ENCODE measurements around the gene PPP1R3D.

The PPP1R3D gene

DNA sequence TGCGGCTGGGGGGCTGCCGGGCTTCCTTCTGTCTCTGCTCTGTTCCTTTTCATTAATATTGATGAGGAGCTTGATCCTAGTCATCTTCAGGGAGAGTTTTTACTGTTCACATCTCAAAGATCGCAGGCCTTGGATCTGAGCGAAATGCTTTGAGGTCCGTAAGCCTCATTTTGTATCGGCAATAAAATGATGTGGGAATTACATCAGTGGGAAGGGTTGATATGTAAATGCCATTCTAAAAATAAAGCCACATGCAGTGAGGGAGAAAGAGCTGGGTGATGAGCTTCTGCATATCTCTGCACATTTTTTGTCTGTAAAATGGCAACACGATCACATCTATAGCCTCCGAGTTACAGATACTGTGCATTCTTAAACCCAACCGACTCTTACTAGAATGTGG lies 43.0 kb upstream of the PPP1R3D start:
- TF ChIP-seq ESRRG (CRISPR knock-in tag; IDR thresholded peaks at IDR 0.05) (no peak), TCF4 (CRISPR knock-in tag; IDR thresholded peaks at IDR 0.05; ENCODE audit: borderline replicate concordance) (no peak), ZNF8 (CRISPR knock-in tag; IDR thresholded peaks at IDR 0.05) (no peak), TOX (CRISPR knock-in tag; IDR thresholded peaks at IDR 0.05; ENCODE audit: borderline replicate concordance) (no peak), OSR1 (CRISPR knock-in tag; IDR thresholded peaks at IDR 0.05) (no peak), ZFP3 (CRISPR knock-in tag; IDR thresholded peaks at IDR 0.05) (no peak), GLIS3 (CRISPR knock-in tag; IDR thresholded peaks at IDR 0.05) (no peak), PPARA (CRISPR knock-in tag; IDR thresholded peaks at IDR 0.05; ENCODE audit: borderline replicate concordance) (no peak), SNAI2 (CRISPR knock-in tag; IDR thresholded peaks at IDR 0.05) (no peak), ZC3H10 (CRISPR knock-in tag; IDR thresholded peaks at IDR 0.05) (no peak), RARB (CRISPR knock-in tag; IDR thresholded peaks at IDR 0.05) (no peak), ZNF565 (CRISPR knock-in tag; conservative IDR thresholded peaks at IDR 0.05; ENCODE audit: low read depth) (no peak)
- TF ChIP-seq, protein P1, sequence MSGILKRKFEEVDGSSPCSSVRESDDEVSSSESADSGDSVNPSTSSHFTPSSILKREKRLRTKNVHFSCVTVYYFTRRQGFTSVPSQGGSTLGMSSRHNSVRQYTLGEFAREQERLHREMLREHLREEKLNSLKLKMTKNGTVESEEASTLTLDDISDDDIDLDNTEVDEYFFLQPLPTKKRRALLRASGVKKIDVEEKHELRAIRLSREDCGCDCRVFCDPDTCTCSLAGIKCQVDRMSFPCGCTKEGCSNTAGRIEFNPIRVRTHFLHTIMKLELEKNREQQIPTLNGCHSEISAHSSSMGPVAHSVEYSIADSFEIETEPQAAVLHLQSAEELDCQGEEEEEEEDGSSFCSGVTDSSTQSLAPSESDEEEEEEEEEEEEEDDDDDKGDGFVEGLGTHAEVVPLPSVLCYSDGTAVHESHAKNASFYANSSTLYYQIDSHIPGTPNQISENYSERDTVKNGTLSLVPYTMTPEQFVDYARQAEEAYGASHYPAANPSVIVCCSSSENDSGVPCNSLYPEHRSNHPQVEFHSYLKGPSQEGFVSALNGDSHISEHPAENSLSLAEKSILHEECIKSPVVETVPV (CRISPR knock-in tag; IDR thresholded peaks at IDR 0.05) = no peak
- TF ChIP-seq, protein P2, sequence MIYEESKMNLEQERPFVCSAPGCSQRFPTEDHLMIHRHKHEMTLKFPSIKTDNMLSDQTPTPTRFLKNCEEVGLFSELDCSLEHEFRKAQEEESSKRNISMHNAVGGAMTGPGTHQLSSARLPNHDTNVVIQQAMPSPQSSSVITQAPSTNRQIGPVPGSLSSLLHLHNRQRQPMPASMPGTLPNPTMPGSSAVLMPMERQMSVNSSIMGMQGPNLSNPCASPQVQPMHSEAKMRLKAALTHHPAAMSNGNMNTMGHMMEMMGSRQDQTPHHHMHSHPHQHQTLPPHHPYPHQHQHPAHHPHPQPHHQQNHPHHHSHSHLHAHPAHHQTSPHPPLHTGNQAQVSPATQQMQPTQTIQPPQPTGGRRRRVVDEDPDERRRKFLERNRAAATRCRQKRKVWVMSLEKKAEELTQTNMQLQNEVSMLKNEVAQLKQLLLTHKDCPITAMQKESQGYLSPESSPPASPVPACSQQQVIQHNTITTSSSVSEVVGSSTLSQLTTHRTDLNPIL (CRISPR knock-in tag; IDR thresholded peaks at IDR 0.05; ENCODE audit: low read depth) = no peak
- TF ChIP-seq, protein P3, sequence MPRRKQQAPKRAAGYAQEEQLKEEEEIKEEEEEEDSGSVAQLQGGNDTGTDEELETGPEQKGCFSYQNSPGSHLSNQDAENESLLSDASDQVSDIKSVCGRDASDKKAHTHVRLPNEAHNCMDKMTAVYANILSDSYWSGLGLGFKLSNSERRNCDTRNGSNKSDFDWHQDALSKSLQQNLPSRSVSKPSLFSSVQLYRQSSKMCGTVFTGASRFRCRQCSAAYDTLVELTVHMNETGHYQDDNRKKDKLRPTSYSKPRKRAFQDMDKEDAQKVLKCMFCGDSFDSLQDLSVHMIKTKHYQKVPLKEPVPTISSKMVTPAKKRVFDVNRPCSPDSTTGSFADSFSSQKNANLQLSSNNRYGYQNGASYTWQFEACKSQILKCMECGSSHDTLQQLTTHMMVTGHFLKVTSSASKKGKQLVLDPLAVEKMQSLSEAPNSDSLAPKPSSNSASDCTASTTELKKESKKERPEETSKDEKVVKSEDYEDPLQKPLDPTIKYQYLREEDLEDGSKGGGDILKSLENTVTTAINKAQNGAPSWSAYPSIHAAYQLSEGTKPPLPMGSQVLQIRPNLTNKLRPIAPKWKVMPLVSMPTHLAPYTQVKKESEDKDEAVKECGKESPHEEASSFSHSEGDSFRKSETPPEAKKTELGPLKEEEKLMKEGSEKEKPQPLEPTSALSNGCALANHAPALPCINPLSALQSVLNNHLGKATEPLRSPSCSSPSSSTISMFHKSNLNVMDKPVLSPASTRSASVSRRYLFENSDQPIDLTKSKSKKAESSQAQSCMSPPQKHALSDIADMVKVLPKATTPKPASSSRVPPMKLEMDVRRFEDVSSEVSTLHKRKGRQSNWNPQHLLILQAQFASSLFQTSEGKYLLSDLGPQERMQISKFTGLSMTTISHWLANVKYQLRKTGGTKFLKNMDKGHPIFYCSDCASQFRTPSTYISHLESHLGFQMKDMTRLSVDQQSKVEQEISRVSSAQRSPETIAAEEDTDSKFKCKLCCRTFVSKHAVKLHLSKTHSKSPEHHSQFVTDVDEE (CRISPR knock-in tag; IDR thresholded peaks at IDR 0.05) = no peak
- ATAC-seq = no peak

DNA sequence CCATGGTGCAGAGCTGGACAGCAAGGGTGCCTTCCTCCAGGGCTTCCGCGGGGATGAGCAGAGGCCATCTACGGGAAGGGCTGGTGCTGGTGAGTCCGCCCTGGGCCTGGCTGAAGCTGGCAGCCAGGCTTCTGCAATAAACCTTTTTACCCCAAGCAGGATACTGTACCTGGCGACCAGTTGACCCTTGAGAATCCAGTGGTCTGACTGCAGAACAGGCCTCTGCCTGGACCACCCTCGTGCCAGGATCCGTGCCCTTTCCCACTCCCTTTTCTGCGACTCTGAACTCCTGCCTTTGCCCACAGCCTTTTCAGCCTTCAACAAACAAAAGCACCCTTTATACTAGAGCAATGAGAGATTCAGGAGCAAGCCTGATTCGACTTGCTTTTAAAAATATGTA lies 37.0 kb upstream of the PPP1R3D start:
- no peak for ATAC-seq
- TF ChIP-seq TOX (CRISPR knock-in tag; IDR thresholded peaks at IDR 0.05; ENCODE audit: borderline replicate concordance) = no peak
- no peak for TF ChIP-seq PPARA (CRISPR knock-in tag; IDR thresholded peaks at IDR 0.05; ENCODE audit: borderline replicate concordance)
- TF ChIP-seq CSDC2 (CRISPR knock-in tag; IDR thresholded peaks at IDR 0.05) = no peak
- TF ChIP-seq, protein P1 (CRISPR knock-in tag; IDR thresholded peaks at IDR 0.05) = no peak
- TF ChIP-seq BACH2 (CRISPR knock-in tag; IDR thresholded peaks at IDR 0.05; ENCODE audit: borderline replicate concordance) = no peak
- TF ChIP-seq, protein P4, sequence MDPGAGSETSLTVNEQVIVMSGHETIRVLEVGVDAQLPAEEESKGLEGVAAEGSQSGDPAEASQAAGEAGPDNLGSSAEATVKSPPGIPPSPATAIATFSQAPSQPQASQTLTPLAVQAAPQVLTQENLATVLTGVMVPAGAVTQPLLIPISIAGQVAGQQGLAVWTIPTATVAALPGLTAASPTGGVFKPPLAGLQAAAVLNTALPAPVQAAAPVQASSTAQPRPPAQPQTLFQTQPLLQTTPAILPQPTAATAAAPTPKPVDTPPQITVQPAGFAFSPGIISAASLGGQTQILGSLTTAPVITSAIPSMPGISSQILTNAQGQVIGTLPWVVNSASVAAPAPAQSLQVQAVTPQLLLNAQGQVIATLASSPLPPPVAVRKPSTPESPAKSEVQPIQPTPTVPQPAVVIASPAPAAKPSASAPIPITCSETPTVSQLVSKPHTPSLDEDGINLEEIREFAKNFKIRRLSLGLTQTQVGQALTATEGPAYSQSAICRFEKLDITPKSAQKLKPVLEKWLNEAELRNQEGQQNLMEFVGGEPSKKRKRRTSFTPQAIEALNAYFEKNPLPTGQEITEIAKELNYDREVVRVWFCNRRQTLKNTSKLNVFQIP (CRISPR knock-in tag; IDR thresholded peaks at IDR 0.05; ENCODE audit: borderline replicate concordance, low read depth) = no peak
- TF ChIP-seq ZC3H10 (CRISPR knock-in tag; IDR thresholded peaks at IDR 0.05) = no peak
- TF ChIP-seq, protein P5, sequence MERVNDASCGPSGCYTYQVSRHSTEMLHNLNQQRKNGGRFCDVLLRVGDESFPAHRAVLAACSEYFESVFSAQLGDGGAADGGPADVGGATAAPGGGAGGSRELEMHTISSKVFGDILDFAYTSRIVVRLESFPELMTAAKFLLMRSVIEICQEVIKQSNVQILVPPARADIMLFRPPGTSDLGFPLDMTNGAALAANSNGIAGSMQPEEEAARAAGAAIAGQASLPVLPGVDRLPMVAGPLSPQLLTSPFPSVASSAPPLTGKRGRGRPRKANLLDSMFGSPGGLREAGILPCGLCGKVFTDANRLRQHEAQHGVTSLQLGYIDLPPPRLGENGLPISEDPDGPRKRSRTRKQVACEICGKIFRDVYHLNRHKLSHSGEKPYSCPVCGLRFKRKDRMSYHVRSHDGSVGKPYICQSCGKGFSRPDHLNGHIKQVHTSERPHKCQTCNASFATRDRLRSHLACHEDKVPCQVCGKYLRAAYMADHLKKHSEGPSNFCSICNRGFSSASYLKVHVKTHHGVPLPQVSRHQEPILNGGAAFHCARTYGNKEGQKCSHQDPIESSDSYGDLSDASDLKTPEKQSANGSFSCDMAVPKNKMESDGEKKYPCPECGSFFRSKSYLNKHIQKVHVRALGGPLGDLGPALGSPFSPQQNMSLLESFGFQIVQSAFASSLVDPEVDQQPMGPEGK (CRISPR knock-in tag; IDR thresholded peaks at IDR 0.05; ENCODE audit: borderline replicate concordance) = no peak
- no peak for TF ChIP-seq SNAI2 (CRISPR knock-in tag; IDR thresholded peaks at IDR 0.05)
- TF ChIP-seq ZFP3 (CRISPR knock-in tag; IDR thresholded peaks at IDR 0.05) = no peak
- no peak for TF ChIP-seq ZFP30 (CRISPR knock-in tag; IDR thresholded peaks at IDR 0.05)
- TF ChIP-seq OSR1 (CRISPR knock-in tag; IDR thresholded peaks at IDR 0.05) = no peak
- TF ChIP-seq ZNF565 (CRISPR knock-in tag; conservative IDR thresholded peaks at IDR 0.05; ENCODE audit: low read depth) = no peak
- no peak for TF ChIP-seq GLIS3 (CRISPR knock-in tag; IDR thresholded peaks at IDR 0.05)
- TF ChIP-seq ARNTL (CRISPR knock-in tag; IDR thresholded peaks at IDR 0.05; ENCODE audit: borderline replicate concordance, low read depth) = no peak
